Measurements from ENCODE around the gene DLG1. TPM values are rescaled to one million over a fixed set of nuclear protein-coding genes. Genes with fewer than 3 reads are reported as not detected.

Gene DLG1
- total and polyA plus RNA-seq, 2 of the 4 experiments (the other 2 are of a cell fraction) = 21.2 to 57.7 TPM

DNA sequence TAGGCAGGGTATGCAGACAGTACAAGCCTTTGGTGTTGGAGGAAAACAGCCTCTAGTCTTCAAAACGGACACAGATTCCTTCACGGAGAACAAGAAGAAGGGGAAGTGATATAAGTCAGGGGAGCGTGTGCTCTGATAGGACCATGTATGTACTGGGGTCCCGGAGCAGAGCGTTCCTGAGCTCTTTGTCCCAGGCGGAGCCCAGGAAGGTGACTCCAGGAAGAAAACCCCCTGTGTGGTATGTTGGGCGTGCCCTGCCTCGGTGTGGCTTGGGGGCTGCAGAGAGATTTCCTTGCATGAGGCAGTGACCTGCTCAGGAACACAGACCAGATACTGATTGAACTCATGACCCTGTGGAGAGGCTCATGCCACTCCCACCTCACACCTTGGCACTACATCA, 290.5 kb downstream of the DLG1 start:
- Histone ChIP-seq H3K36me3 (ENCODE audit: control insufficient read depth, insufficient read depth, low read length) (no peaks in the 10 kb centered on the region), H2BK20ac (ENCODE audit: low read depth, low read length) (no peak overlapping the region), H4K5ac (ENCODE audit: low read depth, low read length) (no peak overlapping the region), H2BK120ac (ENCODE audit: low read depth, low read length) (no peak overlapping the region), H3K18ac (ENCODE audit: low read depth, low read length) (no peak overlapping the region), H4K8ac (ENCODE audit: low read depth in 2 of 2, low read length in 2 of 2) (no peak overlapping the region), H2AK5ac (ENCODE audit: low read depth, low read length) (no peak overlapping the region), H3K27me3 (ENCODE audit: control insufficient read depth, insufficient read depth, low read length) (peaks cover 6% of the 10 kb centered on the region; the same call in 1 of the 2 replicates), H3K56ac (ENCODE audit: extremely low read depth, insufficient read depth, low read length) (no peak overlapping the region), H3K27ac (ENCODE audit: insufficient read depth, low read length) (no peak overlapping the region), H4K91ac (ENCODE audit: insufficient read depth, low read depth, low read length) (no peak overlapping the region), H2BK5ac (ENCODE audit: low read depth, low read length, poor library complexity, severe bottlenecking) (no peak overlapping the region), H3K23ac (ENCODE audit: low read depth, low read length) (no peak overlapping the region), H3K14ac (replicated peaks; ENCODE audit: low read depth, low read length) (no peak overlapping the region), H2AK9ac (replicated peaks; ENCODE audit: low read depth, low read length, poor library complexity) (no peak overlapping the region), H3K9me1 (ENCODE audit: insufficient read depth, low read length) (peaks cover 5% of the 10 kb centered on the region), H3K4ac (ENCODE audit: low read depth, low read length) (no peak overlapping the region), H3K79me1 (ENCODE audit: low read depth in 1 of 2, low read length in 2 of 2) (peaks cover 0 to 4% of the 10 kb centered on the region in 2 experiments; a peak in 1 of 4 replicates), H2AFZ (replicated peaks; ENCODE audit: low read length, poor library complexity) (no peak overlapping the region), H3K9me3 (ENCODE audit: control insufficient read depth, insufficient read depth, low read length) (no peaks in the 10 kb centered on the region), H3K4me3 (ENCODE audit: insufficient read depth, low read depth, low read length) (no peak overlapping the region), H4K20me1 (ENCODE audit: insufficient read depth, low read length) (no peaks in the 10 kb centered on the region), H2BK15ac (ENCODE audit: low read depth, low read length) (no peak overlapping the region), H3K4me2 (ENCODE audit: low read depth, low read length) (no peak overlapping the region), H3K4me1 (ENCODE audit: control insufficient read depth, insufficient read depth, low read length) (peaks cover 3% of the 10 kb centered on the region; the same call in 1 of the 2 replicates), H3K9ac (ENCODE audit: low read depth, low read length) (no peak overlapping the region)
- no peak for TF ChIP-seq CEBPB (IDR thresholded peaks at IDR 0.05; ENCODE audit: low read depth, low read length)
- no peak for TF ChIP-seq MAFK (IDR thresholded peaks at IDR 0.05; ENCODE audit: low read depth, low read length)
- TF ChIP-seq, protein P1, sequence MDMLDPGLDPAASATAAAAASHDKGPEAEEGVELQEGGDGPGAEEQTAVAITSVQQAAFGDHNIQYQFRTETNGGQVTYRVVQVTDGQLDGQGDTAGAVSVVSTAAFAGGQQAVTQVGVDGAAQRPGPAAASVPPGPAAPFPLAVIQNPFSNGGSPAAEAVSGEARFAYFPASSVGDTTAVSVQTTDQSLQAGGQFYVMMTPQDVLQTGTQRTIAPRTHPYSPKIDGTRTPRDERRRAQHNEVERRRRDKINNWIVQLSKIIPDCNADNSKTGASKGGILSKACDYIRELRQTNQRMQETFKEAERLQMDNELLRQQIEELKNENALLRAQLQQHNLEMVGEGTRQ (IDR thresholded peaks at IDR 0.05; ENCODE audit: low read depth, low read length) = no peak
- no peak for TF ChIP-seq NFE2L2 (IDR thresholded peaks at IDR 0.05; ENCODE audit: low read depth, low read length)
- no peak for TF ChIP-seq FOS (IDR thresholded peaks at IDR 0.05; ENCODE audit: low read depth, low read length)
- TF ChIP-seq CHD1 (IDR thresholded peaks at IDR 0.05; ENCODE audit: low read depth, low read length) = no peak
- TF ChIP-seq MXI1 (IDR thresholded peaks at IDR 0.05; ENCODE audit: borderline replicate concordance, low read depth, low read length) = no peak
- no peak for TF ChIP-seq RCOR1 (IDR thresholded peaks at IDR 0.05; ENCODE audit: insufficient replicate concordance, low read length)
- TF ChIP-seq, protein P2, sequence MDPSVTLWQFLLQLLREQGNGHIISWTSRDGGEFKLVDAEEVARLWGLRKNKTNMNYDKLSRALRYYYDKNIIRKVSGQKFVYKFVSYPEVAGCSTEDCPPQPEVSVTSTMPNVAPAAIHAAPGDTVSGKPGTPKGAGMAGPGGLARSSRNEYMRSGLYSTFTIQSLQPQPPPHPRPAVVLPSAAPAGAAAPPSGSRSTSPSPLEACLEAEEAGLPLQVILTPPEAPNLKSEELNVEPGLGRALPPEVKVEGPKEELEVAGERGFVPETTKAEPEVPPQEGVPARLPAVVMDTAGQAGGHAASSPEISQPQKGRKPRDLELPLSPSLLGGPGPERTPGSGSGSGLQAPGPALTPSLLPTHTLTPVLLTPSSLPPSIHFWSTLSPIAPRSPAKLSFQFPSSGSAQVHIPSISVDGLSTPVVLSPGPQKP (IDR thresholded peaks at IDR 0.05; ENCODE audit: borderline replicate concordance, low read depth, low read length) = no peak
- TF ChIP-seq BHLHE40 (IDR thresholded peaks at IDR 0.05; ENCODE audit: low read depth, low read length) = no peak
- no peak for TF ChIP-seq SMC3 (IDR thresholded peaks at IDR 0.05; ENCODE audit: low read depth, low read length)
- no TSS peak for BruUV-seq (replicated peaks)
- intact Hi-C loops (cut with micrococcal nuclease) (loop anchor here (10.0 kb wide), 1 partner anchor 507 kb away; no protein-coding TSS in a partner anchor), dilution Hi-C loops (cut with HindIII; ENCODE audit: low sequenced_read_pairs, unreplicated experiment) (no loop called here), in situ Hi-C loops (cut with MboI; ENCODE audit: low sequenced_read_pairs) (no loop called here)
- no peak for ATAC-seq (ENCODE audit: low read depth)
- POLR2A ChIA-PET (ENCODE audit: unreplicated experiment) = no interaction called here
- CTCF ChIA-PET = no interaction called here
- no CpG with 5 or more reads among the region's 8 CpGs for WGBS, 2 experiments (ENCODE audit: extremely low coverage in 2 of 2, insufficient read length in 1 of 2)
- DNase-seq = no peak

Data from IMR-90 (cell line).